OCI-LY1 (cell line): ENCODE results near the gene VWDE.

ENCODE experiments used
- H2AFZ ChIP-seq: fragments of 200-600 bp; sonication (generic), shearing (Covaris generic); 2 replicates; pipeline ENCODE4 v1.6.0; 2014; ENCODE audit warnings: antibody characterized with exemption, mild to moderate bottlenecking, low read length
- H3F3A ChIP-seq: fragments of 200-600 bp; sonication (generic), shearing (Covaris generic); 2 replicates; pipeline ENCODE4 v1.6.0; 2014; ENCODE audit warnings: mild to moderate bottlenecking, antibody characterized with exemption, low read length, moderate library complexity; ENCODE audit not compliant: insufficient read depth
- H3K27ac ChIP-seq: fragments of 200-600 bp; sonication (generic); 2 replicates; pipeline ENCODE4 v1.5.1; 2014; ENCODE audit warnings: low read length, mixed run types, mild to moderate bottlenecking, low read depth; ENCODE audit not compliant: poor library complexity, severe bottlenecking
- H3K27me3 ChIP-seq: fragments of 200-600 bp; sonication (generic); 2 replicates; pipeline ENCODE4 v1.6.0; 2014; ENCODE audit warnings: antibody characterized with exemption, mild to moderate bottlenecking, low read length, moderate library complexity; ENCODE audit not compliant: insufficient read depth
- H3K36me3 ChIP-seq: fragments of 200-600 bp; sonication (generic); 2 replicates; pipeline ENCODE4 v1.6.1; 2014; ENCODE audit warnings: mild to moderate bottlenecking, antibody characterized with exemption, low read length, moderate library complexity, mixed read lengths; ENCODE audit not compliant: insufficient read depth
- H3K4me1 ChIP-seq: fragments of 200-600 bp; sonication (generic); 2 replicates; pipeline ENCODE4 v1.5.1; 2014; ENCODE audit warnings: mild to moderate bottlenecking, low read length, moderate library complexity; ENCODE audit not compliant: insufficient read depth, severe bottlenecking
- H3K4me2 ChIP-seq: fragments of 200-600 bp; sonication (generic), shearing (Covaris generic); 2 replicates; pipeline ENCODE4 v1.6.1; 2014; ENCODE audit warnings: low read length
- H3K4me3 ChIP-seq: fragments of 200-600 bp; sonication (generic); 2 replicates; pipeline ENCODE4 v1.5.1; 2014; ENCODE audit warnings: low read length, low read depth, mild to moderate bottlenecking, mixed read lengths; ENCODE audit not compliant: poor library complexity, severe bottlenecking
- H3K79me2 ChIP-seq: fragments of 200-600 bp; shearing (Covaris generic); 2 replicates; pipeline ENCODE4 v1.6.1; 2016; ENCODE audit warnings: mixed run types, low read length, mixed read lengths; ENCODE audit not compliant: insufficient read depth
- H3K9ac ChIP-seq: fragments of 200-600 bp; sonication (generic), shearing (Covaris generic); 2 replicates; pipeline ENCODE4 v1.6.1; 2014; ENCODE audit warnings: mild to moderate bottlenecking, low read length, mixed read lengths
- H3K9me2 ChIP-seq: fragments of 200-600 bp; sonication (generic), shearing (Covaris generic); 2 replicates; pipeline ENCODE4 v1.6.1; 2014; ENCODE audit warnings: low read depth, mild to moderate bottlenecking, low read length, mixed read lengths
- H3K9me3 ChIP-seq: fragments of 200-600 bp; shearing (Covaris generic); 2 replicates; pipeline ENCODE4 v1.6.1; 2014; ENCODE audit warnings: low read length, mixed read lengths
- H4K20me1 ChIP-seq: fragments of 200-600 bp; sonication (generic), shearing (Covaris generic); 2 replicates; pipeline ENCODE4 v1.6.0; 2016; ENCODE audit warnings: mild to moderate bottlenecking, low read length; ENCODE audit not compliant: insufficient read depth
- EZH2 ChIP-seq: fragments of 200-600 bp; sonication (generic), shearing (Covaris generic); IDR thresholded peaks from 2 replicates; pipeline ENCODE4 v1.8.0; 2017; ENCODE audit warnings: borderline replicate concordance, mixed run types, mild to moderate bottlenecking, antibody characterized with exemption, low read length, moderate library complexity, mixed read lengths
- TF ChIP-seq, protein P1 (sequence below): fragments of 200-600 bp; sonication (generic), shearing (Covaris generic); IDR thresholded peaks from 2 replicates; pipeline ENCODE4 v1.5.1; 2017; ENCODE audit warnings: mild to moderate bottlenecking, antibody characterized with exemption, low read length, moderate library complexity, mixed read lengths

Gene VWDE

DNA sequence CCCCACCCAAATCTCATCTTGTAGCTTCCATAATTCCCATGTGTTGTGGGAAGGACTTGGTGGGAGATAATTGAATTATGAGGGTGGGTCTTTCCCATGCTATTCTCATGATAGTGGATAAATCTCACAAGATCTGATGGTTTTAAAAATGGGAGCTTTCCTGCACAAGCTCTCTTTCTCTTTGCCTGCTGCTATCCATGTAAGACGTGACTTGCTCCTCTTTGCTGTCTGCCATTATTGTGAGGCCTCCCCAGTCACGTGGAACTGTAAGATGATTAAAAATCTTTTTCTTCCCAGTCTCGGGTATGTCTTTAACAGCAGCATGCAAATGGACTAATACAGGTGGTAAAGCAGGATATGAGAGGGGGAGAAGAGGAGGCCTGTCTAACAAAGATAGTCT lies 104.3 kb downstream of the VWDE start:
- Histone ChIP-seq H2AFZ (no peak overlapping the region), H4K20me1 (no peaks in the 10 kb centered on the region), H3K79me2 (no peaks in the 10 kb centered on the region), H3K4me3 (no peak overlapping the region), H3K4me1 (no peaks in the 10 kb centered on the region), H3K36me3 (no peaks in the 10 kb centered on the region), H3K4me2 (no peak overlapping the region), H3K9ac (no peak overlapping the region), H3K27me3 (no peaks in the 10 kb centered on the region), H3F3A (no peaks in the 10 kb centered on the region), H3K9me3 (no peaks in the 10 kb centered on the region), H3K27ac (no peak overlapping the region), H3K9me2 (no peaks in the 10 kb centered on the region)
- TF ChIP-seq EZH2: no peak
- TF ChIP-seq, protein P1, sequence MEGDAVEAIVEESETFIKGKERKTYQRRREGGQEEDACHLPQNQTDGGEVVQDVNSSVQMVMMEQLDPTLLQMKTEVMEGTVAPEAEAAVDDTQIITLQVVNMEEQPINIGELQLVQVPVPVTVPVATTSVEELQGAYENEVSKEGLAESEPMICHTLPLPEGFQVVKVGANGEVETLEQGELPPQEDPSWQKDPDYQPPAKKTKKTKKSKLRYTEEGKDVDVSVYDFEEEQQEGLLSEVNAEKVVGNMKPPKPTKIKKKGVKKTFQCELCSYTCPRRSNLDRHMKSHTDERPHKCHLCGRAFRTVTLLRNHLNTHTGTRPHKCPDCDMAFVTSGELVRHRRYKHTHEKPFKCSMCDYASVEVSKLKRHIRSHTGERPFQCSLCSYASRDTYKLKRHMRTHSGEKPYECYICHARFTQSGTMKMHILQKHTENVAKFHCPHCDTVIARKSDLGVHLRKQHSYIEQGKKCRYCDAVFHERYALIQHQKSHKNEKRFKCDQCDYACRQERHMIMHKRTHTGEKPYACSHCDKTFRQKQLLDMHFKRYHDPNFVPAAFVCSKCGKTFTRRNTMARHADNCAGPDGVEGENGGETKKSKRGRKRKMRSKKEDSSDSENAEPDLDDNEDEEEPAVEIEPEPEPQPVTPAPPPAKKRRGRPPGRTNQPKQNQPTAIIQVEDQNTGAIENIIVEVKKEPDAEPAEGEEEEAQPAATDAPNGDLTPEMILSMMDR: no peak

DNA sequence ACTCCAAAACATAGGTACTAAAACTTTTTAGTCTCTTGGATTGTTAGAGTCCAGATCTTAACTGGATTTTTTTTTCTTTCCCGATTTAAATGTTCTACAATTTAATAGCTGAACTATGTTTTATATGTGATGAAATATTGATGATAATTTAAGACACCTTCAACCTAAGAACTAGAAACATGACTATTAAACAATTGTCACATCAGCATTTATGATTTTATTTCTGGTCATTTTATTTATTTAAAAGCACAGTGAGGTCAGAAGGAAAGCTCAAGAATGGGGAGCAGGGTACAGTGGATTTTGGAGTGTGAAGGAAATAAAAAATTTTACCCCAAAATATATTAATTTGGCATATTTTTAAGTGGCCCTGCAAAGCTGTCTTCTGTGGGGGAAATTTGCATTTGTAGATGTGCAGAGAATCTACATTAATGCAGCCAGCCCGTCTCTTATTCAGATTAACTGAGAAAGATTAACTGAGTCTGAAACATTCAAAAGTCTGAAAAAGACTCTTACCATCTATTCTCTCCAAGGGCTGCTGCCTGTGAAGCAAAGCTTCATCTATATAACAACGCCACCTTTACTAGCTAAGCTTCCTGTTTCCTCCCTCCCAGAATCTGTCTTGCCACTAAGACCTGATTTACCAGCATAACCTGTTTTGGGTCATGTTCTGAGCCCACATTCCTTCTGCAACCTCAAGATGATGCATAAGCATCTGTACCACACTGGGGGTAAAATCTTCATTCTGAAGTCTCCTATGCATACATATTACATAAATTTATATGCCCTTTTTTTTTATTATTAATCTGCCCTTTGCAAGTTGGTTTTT lies 106.2 kb downstream of the VWDE start:
- Histone ChIP-seq H3K36me3 (no peaks in the 10 kb centered on the region), H3K9me3 (no peaks in the 10 kb centered on the region), H3K4me3 (no peak overlapping the region), H3K27me3 (no peaks in the 10 kb centered on the region), H3K79me2 (no peaks in the 10 kb centered on the region), H3K9ac (no peak overlapping the region), H3K4me2 (no peak overlapping the region), H3F3A (no peaks in the 10 kb centered on the region), H3K9me2 (no peaks in the 10 kb centered on the region), H3K27ac (no peak overlapping the region), H2AFZ (no peak overlapping the region), H3K4me1 (no peaks in the 10 kb centered on the region), H4K20me1 (no peaks in the 10 kb centered on the region)
- TF ChIP-seq EZH2: no peak
- TF ChIP-seq, protein P1: no peak

DNA sequence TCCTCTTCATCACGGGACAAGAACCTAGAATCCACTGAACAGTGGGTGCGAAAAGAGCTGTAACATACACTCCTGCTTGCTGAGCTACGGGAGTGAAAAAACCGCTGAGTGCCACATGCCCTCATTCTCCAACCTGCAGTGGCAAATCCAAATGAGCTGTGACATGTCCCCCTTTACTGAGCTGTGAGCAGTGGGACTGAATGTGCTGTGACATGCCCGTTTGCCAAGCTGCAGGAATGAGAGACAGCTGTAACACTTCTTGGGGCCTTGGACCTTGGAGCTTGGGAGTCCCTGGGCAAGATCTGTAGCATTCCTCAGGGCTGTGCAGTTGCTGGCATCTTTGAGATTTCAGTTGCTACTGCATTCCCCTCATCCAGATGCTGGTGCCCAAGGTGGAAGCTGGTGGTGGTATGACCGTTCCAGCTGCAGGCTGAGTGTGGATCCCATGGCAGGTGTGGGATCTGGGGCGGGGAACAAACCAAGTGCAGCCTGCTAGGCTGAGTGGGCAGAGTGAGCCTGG lies 107.6 kb downstream of the VWDE start:
- Histone ChIP-seq H4K20me1 (no peaks in the 10 kb centered on the region), H3K9me2 (no peaks in the 10 kb centered on the region), H2AFZ (no peak overlapping the region), H3K27me3 (no peaks in the 10 kb centered on the region), H3K4me3 (no peak overlapping the region), H3K79me2 (no peaks in the 10 kb centered on the region), H3K9ac (no peak overlapping the region), H3F3A (no peaks in the 10 kb centered on the region), H3K4me2 (no peak overlapping the region), H3K36me3 (no peaks in the 10 kb centered on the region), H3K4me1 (no peaks in the 10 kb centered on the region), H3K9me3 (no peaks in the 10 kb centered on the region), H3K27ac (no peak overlapping the region)
- TF ChIP-seq, protein P1: no peak
- no peak for TF ChIP-seq EZH2
